ENCODE measurements around the gene IL17RA.

The IL17RA gene

GRCh38 chr22:17079572-17079971 is 5.2 kb upstream of the IL17RA start:
- no peak for DNase-seq (ENCODE audit: low spot score)

GRCh38 chr22:17083255-17083654 is 1.5 kb upstream of the IL17RA start:
- DNase-seq (ENCODE audit: low spot score): no peak

GRCh38 chr22:17083811-17084441 is 874 bp upstream of the IL17RA start:
- no peak for DNase-seq (ENCODE audit: low spot score)

- no peak for DNase-seq (ENCODE audit: low spot score)
These were observed 729 bp downstream of the IL17RA start for GRCh38 chr22:17085277-17086181.

- no peak for DNase-seq (ENCODE audit: low spot score)
These were observed 1.5 kb downstream of the IL17RA start for GRCh38 chr22:17086296-17086695.

GRCh38 chr22:17086788-17087497 is 2.1 kb downstream of the IL17RA start:
- DNase-seq (ENCODE audit: low spot score): no peak

GRCh38 chr22:17087498-17088131 is 2.8 kb downstream of the IL17RA start:
- DNase-seq (ENCODE audit: low spot score): no peak

- no peak for DNase-seq (ENCODE audit: low spot score)
These were observed 5.8 kb downstream of the IL17RA start for GRCh38 chr22:17090550-17090949.

GRCh38 chr22:17091851-17092250 is 7.1 kb downstream of the IL17RA start:
- no peak for DNase-seq (ENCODE audit: low spot score)

GRCh38 chr22:17093081-17093480 is 8.3 kb downstream of the IL17RA start:
- no peak for DNase-seq (ENCODE audit: low spot score)

GRCh38 chr22:17095538-17095937 is 10.7 kb downstream of the IL17RA start:
- no peak for DNase-seq (ENCODE audit: low spot score)

GRCh38 chr22:17096071-17096470 is 11.3 kb downstream of the IL17RA start:
- DNase-seq (ENCODE audit: low spot score): no peak

GRCh38 chr22:17097062-17097461 is 12.3 kb downstream of the IL17RA start:
- peak; percentile 44 for DNase-seq (ENCODE audit: low spot score)

GRCh38 chr22:17097701-17098100 is 12.9 kb downstream of the IL17RA start:
- no peak for DNase-seq (ENCODE audit: low spot score)

- DNase-seq (ENCODE audit: low spot score): no peak
These were observed 13.6 kb downstream of the IL17RA start for GRCh38 chr22:17098379-17098819.

- DNase-seq (ENCODE audit: low spot score): no peak
These were observed 15.8 kb downstream of the IL17RA start for GRCh38 chr22:17100621-17101020.

GRCh38 chr22:17101475-17102296 is 16.9 kb downstream of the IL17RA start:
- no peak for DNase-seq (ENCODE audit: low spot score)

GRCh38 chr22:17102297-17102667 is 17.5 kb downstream of the IL17RA start:
- no peak for DNase-seq (ENCODE audit: low spot score)

- no peak for DNase-seq (ENCODE audit: low spot score)
These were observed 18.6 kb downstream of the IL17RA start for GRCh38 chr22:17103351-17103750.

- no peak for DNase-seq (ENCODE audit: low spot score)
These were observed 19.6 kb downstream of the IL17RA start for GRCh38 chr22:17104336-17104935.
